Activated CD4-positive, CD25-positive, alpha-beta regulatory T cell treated with anti-CD3 and anti-CD28 coated beads, Interleukin-2, amount 50 U/mL, for 16 hours (primary cell): ENCODE data around the gene PSD4.

ENCODE experiments used
- DNase-seq: peaks from one replicate; pipeline ENCODE4 v3.0.0-alpha.2; 2020; ENCODE audit warnings: low read depth, low spot score

PSD4 gene

DNA sequence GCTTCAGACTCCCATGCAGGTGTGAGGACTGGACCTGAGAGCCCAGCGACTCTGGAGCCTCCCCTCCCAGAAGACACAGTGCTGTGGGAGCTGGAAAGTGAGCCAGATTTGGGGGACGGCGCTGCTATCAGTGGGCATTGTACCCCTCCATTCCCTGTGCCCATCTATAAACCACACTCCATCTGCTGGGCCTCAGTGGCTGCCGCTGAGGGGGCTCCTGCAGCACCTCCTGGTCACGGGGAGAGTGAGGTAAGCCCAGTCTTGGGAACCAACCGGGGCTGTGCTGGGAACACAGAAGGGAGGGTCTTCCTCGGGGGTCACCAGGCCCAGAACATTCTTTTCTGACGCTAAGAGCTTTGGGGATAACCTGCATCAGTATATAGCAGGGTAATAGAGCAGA, 9.5 kb downstream of the PSD4 start:
- DNase-seq, result no peak

- DNase-seq, result no peak
Measured at GRCh38 chr2:113183703-113184102, 9.9 kb downstream of the PSD4 start.

DNA sequence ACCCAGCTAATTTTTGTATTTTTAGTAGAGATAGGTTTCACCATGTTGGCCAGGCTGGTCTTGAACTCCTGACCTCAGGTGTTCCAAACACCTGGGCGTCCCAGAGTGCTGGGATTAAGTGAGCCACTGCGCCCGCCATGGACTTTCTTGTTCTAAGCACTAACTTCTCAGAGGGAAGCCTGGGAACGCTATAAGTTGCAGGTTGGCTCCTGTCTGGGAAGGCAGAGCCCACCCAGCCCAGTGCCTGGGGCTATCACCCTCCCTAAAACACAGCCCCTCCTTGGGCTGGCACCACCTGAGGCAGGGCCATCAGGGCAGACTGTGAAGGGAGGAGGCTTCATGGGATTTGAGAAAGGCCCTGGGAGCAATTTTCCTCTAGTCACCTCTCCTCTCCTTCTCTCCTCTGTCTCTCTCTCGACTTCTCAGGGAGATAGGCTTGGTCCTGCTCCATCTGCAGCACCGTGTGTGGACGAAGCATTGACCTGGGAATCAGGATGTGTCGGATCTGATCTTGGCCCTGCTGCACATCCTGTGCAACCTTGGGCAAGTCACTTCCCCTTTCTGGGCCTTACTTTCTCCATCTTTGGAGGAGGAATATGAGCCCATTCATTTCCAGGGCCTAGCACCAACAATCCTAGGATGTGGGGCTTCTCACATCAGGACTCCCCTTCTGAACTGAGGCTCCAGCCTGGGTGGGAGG, 10.9 kb downstream of the PSD4 start:
- DNase-seq, result no peak

GRCh38 chr2:113185664-113186432, 12.1 kb downstream of the PSD4 start:
- DNase-seq, result no peak

GRCh38 chr2:113186433-113186796, 12.6 kb downstream of the PSD4 start:
- DNase-seq, result no peak

- no peak for DNase-seq
Measured at GRCh38 chr2:113187771-113188170, 14.0 kb downstream of the PSD4 start.

DNA sequence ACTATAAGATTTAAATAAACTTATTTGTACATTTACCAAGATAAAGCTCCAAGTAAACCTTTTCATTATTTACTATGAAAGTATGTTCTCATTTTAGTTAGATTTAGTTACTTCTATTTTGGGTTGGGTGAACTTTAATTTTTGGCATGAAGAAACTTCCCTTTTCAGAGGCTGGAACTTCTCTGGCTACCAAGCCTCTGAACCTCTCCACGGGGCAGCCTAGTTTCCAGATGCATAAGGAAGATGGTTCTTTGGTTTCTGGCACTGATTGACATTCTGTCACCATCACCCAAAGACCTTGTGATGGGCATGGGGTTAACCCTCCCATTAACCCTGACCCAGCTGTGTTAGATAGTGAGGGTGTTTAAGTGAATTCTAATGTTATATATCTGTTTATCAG, 17.1 kb downstream of the PSD4 start:
- DNase-seq, result no peak

- no peak for DNase-seq
Measured at GRCh38 chr2:113192459-113193100, 18.8 kb downstream of the PSD4 start.

- no peak for DNase-seq
Measured at GRCh38 chr2:113195923-113196501, 22.2 kb downstream of the PSD4 start.

DNA sequence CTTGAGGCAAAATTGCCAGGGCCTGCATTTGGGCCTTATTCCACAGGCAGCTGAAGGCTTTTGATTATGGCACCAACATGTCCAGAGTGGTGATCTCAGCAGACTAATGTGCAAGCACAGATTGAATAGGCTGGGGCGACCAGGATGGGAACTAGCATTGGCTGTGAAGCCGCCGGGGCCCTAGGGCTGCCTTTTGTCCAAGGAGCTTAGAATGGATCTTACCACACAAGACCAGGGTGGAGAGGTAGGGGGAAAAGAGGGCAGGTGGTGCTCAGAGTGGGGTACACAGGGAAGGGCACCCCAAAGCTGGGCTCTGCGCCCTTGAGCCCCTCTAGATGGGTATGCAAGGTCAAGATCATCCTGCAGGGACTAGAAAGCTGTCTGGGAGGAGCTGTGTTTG, 23.1 kb downstream of the PSD4 start:
- no peak for DNase-seq

DNA sequence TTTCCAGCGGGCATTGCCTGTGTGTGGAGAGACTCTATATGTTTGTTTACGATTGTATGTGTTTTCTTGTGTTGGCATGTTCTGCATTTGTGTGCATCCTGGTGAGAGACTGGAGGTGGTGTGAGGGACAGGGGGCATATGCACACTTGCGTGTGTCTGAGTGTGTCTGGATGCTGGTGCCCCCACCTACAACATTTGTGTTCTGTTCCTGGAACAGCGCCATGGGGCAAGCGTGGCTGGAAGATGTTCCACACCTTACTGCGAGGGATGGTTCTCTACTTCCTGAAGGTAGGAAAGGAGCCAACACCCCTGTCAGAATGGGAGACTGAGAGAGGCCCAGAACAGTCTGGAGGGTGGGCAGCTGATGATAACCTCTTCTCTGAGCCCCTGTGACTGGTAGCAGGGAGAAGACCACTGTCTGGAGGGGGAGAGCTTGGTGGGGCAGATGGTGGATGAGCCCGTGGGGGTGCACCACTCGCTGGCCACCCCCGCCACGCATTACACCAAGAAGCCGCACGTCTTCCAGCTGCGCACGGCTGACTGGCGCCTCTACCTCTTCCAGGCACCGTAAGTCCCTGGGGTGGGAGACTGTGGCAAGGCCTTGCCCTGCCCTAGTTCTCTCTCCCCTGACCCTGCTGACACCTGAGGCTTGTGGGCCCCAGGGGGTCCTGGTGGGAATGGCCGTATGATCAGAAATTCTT, 23.7 kb downstream of the PSD4 start:
- no peak for DNase-seq

DNA sequence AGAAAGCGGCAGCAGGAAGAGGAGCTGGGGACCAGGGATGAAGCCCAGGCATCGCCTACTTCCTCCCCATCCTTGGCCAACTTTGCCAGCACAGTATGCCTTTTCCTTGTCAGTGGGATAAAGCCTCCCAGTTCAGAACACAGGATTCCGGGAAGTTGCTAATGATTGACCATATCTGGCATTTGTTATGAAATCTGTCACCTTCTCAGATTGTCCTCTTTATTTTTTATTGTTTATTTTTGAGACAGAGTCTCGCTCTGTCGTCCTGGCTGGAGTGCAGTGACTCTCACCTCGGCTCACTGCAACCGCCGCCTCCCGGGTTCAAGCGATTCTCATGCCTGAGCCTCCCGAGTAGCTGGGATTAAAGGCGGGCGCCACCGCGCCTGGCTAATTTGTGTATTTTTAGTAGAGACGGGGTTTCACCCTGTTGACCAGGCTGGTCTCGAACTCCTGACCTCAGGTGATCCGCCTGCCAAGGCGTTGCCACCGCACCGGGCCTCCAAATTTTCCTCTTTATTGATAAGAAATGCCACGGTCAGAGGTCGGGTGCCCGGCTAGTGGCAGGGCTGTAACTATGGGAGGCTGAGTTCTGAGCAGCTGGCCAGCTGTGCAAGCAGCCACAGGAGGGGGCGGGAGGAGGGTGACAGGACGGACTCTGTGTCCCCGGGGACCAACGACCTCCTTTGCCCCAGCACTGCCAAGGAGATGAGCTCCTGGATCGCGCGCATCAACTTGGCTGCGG, 24.4 kb downstream of the PSD4 start:
- DNase-seq, result no peak

DNA sequence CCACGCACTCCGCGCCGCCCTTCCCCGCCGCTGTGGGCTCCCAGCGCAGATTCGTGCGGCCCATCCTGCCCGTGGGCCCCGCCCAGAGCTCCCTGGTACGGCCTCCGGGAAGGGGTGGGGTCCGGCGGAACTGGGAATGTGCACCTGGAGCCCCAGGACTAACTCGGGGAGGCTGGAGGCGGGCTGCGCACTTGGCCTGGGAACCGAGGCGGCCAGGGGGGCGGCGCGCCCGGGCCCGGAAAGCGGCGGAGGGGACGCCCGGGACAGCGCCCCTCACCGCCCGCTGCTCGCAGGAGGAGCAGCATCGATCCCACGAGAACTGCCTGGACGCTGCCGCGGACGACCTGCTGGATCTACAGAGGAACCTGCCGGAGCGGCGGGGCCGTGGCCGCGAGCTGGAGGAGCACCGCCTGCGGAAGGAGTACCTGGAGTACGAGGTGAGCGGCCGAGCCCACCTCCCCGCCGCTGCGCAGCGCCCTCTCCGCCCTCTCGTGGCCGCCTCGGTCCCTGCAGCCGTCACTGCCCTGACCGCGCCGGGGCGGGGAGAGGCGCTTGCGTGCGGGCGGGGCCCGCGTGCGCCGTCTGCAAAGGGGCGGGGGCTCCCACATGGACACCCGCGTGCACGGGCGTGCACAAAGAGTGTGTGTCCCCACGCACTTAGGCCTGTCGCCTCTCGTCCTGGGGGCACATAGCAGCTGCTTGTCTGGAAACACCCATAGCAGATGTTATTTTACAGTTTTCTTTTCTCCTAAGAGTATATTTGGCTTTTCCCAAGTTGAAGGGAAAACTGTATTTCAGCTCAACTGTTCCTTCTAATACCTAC, 25.2 kb downstream of the PSD4 start:
- DNase-seq, result peak; percentile 54

GRCh38 chr2:113200236-113200635, 26.5 kb downstream of the PSD4 start:
- DNase-seq, result no peak

DNA sequence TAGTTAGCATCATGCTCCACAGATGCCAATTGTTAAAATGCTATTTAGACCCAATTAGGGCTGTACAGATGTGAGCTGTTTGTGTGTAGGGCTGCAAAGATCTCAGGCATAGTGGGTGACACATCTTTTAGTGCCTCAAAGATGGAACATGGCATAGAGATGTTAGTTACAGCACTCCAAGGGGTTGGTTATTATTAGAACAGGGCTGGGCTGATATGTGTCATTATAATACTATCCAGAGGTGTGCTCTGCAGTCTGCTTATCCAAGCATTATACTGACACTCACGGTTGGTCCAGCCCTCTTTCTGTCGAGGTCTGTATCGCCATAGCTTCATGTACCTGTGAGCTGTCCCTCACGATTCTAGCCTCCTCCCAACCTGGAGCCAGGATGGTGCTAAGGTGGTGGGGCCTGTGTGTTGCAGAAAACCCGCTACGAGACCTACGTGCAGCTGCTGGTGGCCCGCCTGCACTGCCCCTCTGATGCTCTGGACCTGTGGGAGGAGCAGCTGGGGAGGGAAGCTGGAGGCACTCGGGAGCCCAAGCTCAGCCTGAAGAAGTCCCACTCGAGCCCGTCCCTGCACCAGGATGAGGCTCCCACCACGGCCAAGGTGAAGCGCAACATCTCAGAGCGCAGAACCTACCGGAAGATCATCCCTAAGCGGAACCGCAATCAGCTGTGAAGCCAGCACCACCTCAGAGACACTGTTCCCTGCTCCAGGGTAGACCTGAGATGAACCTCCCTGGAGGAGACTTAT, 27.1 kb downstream of the PSD4 start:
- DNase-seq, result no peak

DNA sequence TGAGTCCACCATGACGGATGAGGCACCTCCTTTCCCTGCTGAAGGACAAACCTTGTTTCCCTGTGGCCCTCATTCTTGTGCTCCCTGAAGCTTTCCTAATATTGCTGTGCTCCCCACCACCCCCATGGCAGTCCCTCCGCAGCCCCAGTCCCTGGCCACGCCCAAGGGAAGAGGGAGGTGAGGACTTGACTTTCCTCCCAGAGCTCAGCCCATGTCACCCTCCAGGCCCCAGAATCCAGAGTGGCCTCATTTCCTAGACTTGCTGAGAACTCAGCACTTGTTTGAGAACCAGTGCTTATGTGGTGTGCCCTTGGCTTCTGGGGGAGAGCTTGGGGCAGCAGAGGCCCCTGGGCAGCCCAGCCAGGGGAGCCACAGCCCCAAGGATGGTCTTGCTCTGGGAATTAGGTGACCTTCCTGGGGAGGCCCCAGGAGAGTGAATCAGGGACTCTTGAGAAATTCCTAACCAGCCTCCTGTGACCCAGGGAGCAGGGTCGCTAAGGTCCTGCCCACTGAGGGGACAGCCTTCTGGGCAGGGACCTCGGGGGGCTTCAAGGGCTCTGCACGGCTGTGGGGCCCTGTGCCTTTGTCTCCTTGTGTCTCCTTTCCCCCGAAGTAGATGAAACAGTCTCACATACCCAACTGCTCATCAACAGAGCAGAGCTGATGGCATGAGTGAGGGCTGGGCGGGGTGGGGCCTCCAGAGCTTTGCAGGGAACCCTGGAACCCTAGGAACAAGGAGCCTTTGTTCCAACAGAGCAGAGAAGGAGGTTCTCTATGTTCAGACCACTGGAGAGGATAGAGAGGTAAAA, 27.9 kb downstream of the PSD4 start:
- no peak for DNase-seq

GRCh38 chr2:113202305-113203216, 28.8 kb downstream of the PSD4 start:
- no peak for DNase-seq

GRCh38 chr2:113203217-113203530, 29.4 kb downstream of the PSD4 start:
- no peak for DNase-seq
